Sigmoid colon (tissue), 7 donors: Measurements from ENCODE around the gene PRKG1. TPM values are rescaled to one million over a fixed set of nuclear protein-coding genes. Genes with fewer than 3 reads are reported as not detected.

ENCODE experiments used
- DNase-seq: peaks from one replicate; pipeline ENCODE4 v3.0.0-alpha.2; 2019
- H3K27ac ChIP-seq, 4 donors: fragments of 200-600 bp; sonication (generic); one replicate each; pipeline ENCODE4 v1.5.1; 2016 to 2019; ENCODE audit warnings: mild to moderate bottlenecking in 1 of 4
- H3K27me3 ChIP-seq, 3 donors: fragments of 200-600 bp; sonication (generic); one replicate each; pipeline ENCODE4 v1.5.1; 2019; ENCODE audit warnings: mild to moderate bottlenecking in 1 of 3
- H3K36me3 ChIP-seq, 4 donors: fragments of 200-600 bp; sonication (generic); one replicate each; pipeline ENCODE4 v1.5.1; 2016 to 2019
- H3K4me1 ChIP-seq, 4 donors: fragments of 200-600 bp; sonication (generic); one replicate each; pipeline ENCODE4 v1.5.1; 2017 to 2019
- H3K4me3 ChIP-seq, 4 donors: fragments of 200-600 bp; sonication (generic); one replicate each; pipeline ENCODE4 v1.5.1; 2017 to 2019; ENCODE audit warnings: mild to moderate bottlenecking in 2 of 4, moderate library complexity in 1 of 4
- H3K9me3 ChIP-seq, 4 donors: fragments of 200-600 bp in 3 of 4; sonication (generic) in 3 of 4; one replicate each; pipeline versions ENCODE4 v1.5.1 to v1.6.1; 2013 to 2019
- CTCF ChIP-seq, 4 experiments: fragments of 450-650 bp in 3 of 4; fragments of 200-600 bp in 1 of 4; IDR thresholded peaks; one replicate each; pipeline ENCODE4 v1.5.1; 2016 to 2019; ENCODE audit warnings: antibody characterized with exemption in 4 of 4, mild to moderate bottlenecking in 3 of 4, moderate library complexity in 2 of 4
- EP300 ChIP-seq, 4 donors: sonication (generic); formaldehyde crosslinking; IDR thresholded peaks; one replicate each; pipeline ENCODE4 v1.6.1; 2017; ENCODE audit warnings: antibody characterized with exemption in 4 of 4
- POLR2A ChIP-seq, 2 donors: fragments of 450-650 bp; IDR thresholded peaks; one replicate each; pipeline ENCODE4 v1.6.1; 2016; ENCODE audit warnings: antibody characterized with exemption in 2 of 2, mild to moderate bottlenecking in 2 of 2, moderate library complexity in 2 of 2
- POLR2AphosphoS5 ChIP-seq, 4 donors: sonication (generic); formaldehyde crosslinking; IDR thresholded peaks; one replicate each; pipeline ENCODE4 v1.6.1; 2017; ENCODE audit warnings: antibody characterized with exemption in 4 of 4
- WGBS, 2 donors: extraction: QIAGEN DNeasy Blood & Tissue Kit; methylation state at CpG; one replicate each; pipeline ENCODE4 v1.1.7; 2013; 5-methylcytosine and 5-hydroxymethylcytosine counted together
- intact Hi-C: fragments of 100-400 bp; cut with DNase I; formaldehyde crosslinking; loops from one replicate; pipeline ENCODE4 v1.15.1; 2023
- polyA plus RNA-seq, 3 donors: library from polyadenylated mRNA; stranded (reverse); fragments of 200-250 nt; gene quantifications; one replicate each; pipeline ENCODE4 v1.2.3, GENCODE V29; 2013
- total RNA-seq, 4 donors: library from RNA; depleted of rRNA; stranded (reverse); fragments of >200 nt; gene quantifications; one replicate each; pipeline ENCODE4 v1.1.0, GENCODE V29; 2016
- donor health status: healthy with polysubstance abuse.
- donor health status: Bipolar disorder and iron deficiency.
- donor health status: healthy.

PRKG1 gene
- total and polyA plus RNA-seq, 7 donors: 3.7 to 92.9 (median 60.2) TPM

GRCh38 chr10:51981731-51982130 lies 907.4 kb downstream of the PRKG1 start:
- H3K27ac ChIP-seq: no peak overlapping the region
- H3K9me3 ChIP-seq: no peaks in the 10 kb centered on the region
- no peak for DNase-seq
- 89 to 93% methylated on average over 1 of the region's 1 CpG for WGBS, 2 donors
- no peaks in the 10 kb centered on the region for H3K36me3 ChIP-seq
- no peaks in the 10 kb centered on the region for H3K27me3 ChIP-seq
- no peak for TF ChIP-seq EP300 (IDR thresholded peaks at IDR 0.05)
- TF ChIP-seq CTCF (IDR thresholded peaks at IDR 0.05): no peak
- TF ChIP-seq POLR2A (IDR thresholded peaks at IDR 0.05): no peak
- no peak for TF ChIP-seq POLR2AphosphoS5 (IDR thresholded peaks at IDR 0.05)
- H3K4me3 ChIP-seq: no peak overlapping the region
- intact Hi-C loops: no loop called here
- peaks cover 0 to 12% (median 4%) of the 10 kb centered on the region in 4 donors for H3K4me1 ChIP-seq

GRCh38 chr10:51983481-51983880 lies 909.2 kb downstream of the PRKG1 start:
- Histone ChIP-seq H3K27me3 (no peaks in the 10 kb centered on the region), H3K4me1 (peaks cover 0 to 12% (median 4%) of the 10 kb centered on the region in 4 donors), H3K27ac (no peak overlapping the region), H3K4me3 (no peak overlapping the region), H3K36me3 (no peaks in the 10 kb centered on the region), H3K9me3 (no peaks in the 10 kb centered on the region)
- 92 to 96% methylated on average over 2 of the region's 2 CpGs for WGBS, 2 donors
- DNase-seq: no peak
- no peak for TF ChIP-seq POLR2A (IDR thresholded peaks at IDR 0.05)
- TF ChIP-seq CTCF (IDR thresholded peaks at IDR 0.05): no peak
- intact Hi-C loops: no loop called here

- H3K4me3 ChIP-seq: no peak overlapping the region
- intact Hi-C loops: no loop called here
- H3K9me3 ChIP-seq: no peaks in the 10 kb centered on the region
- peaks cover 0 to 12% (median 4%) of the 10 kb centered on the region in 4 donors for H3K4me1 ChIP-seq
- H3K27ac ChIP-seq: no peak overlapping the region
- no peaks in the 10 kb centered on the region for H3K36me3 ChIP-seq
- TF ChIP-seq EP300 (IDR thresholded peaks at IDR 0.05): no peak
- TF ChIP-seq POLR2AphosphoS5 (IDR thresholded peaks at IDR 0.05): no peak
- no peak for TF ChIP-seq POLR2A (IDR thresholded peaks at IDR 0.05)
- TF ChIP-seq CTCF (IDR thresholded peaks at IDR 0.05): no peak
- DNase-seq: no peak
- no peaks in the 10 kb centered on the region for H3K27me3 ChIP-seq
These were observed 911.0 kb downstream of the PRKG1 start for GRCh38 chr10:51985336-51985735.

- intact Hi-C loops: no loop called here
- H3K27me3 ChIP-seq: no peaks in the 10 kb centered on the region
- no peak overlapping the region for H3K4me3 ChIP-seq
- no peak overlapping the region for H3K27ac ChIP-seq
- DNase-seq: no peak
- WGBS, 2 donors: 21 to 58% methylated on average over 2 of the region's 2 CpGs
- H3K36me3 ChIP-seq: no peaks in the 10 kb centered on the region
- peaks cover 0 to 12% (median 4%) of the 10 kb centered on the region in 4 donors for H3K4me1 ChIP-seq
- H3K9me3 ChIP-seq: no peaks in the 10 kb centered on the region
- TF ChIP-seq EP300 (IDR thresholded peaks at IDR 0.05) (no peak), CTCF (IDR thresholded peaks at IDR 0.05) (no peak), POLR2A (IDR thresholded peaks at IDR 0.05) (no peak), POLR2AphosphoS5 (IDR thresholded peaks at IDR 0.05) (no peak)
These were observed 912.2 kb downstream of the PRKG1 start for GRCh38 chr10:51986516-51986915.

GRCh38 chr10:51993475-51993874 lies 919.2 kb downstream of the PRKG1 start:
- intact Hi-C loops: no loop called here
- TF ChIP-seq EP300 (IDR thresholded peaks at IDR 0.05): no peak
- TF ChIP-seq POLR2A (IDR thresholded peaks at IDR 0.05): no peak
- no peak for TF ChIP-seq CTCF (IDR thresholded peaks at IDR 0.05)
- no peak for TF ChIP-seq POLR2AphosphoS5 (IDR thresholded peaks at IDR 0.05)
- H3K27ac ChIP-seq: no peak overlapping the region
- no peaks in the 10 kb centered on the region for H3K27me3 ChIP-seq
- H3K4me3 ChIP-seq: no peak overlapping the region
- H3K4me1 ChIP-seq: no peaks in the 10 kb centered on the region
- H3K9me3 ChIP-seq: no peaks in the 10 kb centered on the region
- no peaks in the 10 kb centered on the region for H3K36me3 ChIP-seq
- 91 to 96% methylated on average over 1 of the region's 1 CpG for WGBS, 2 donors
- DNase-seq: no peak
